Chondrocyte (in vitro differentiated cells): ENCODE results near the gene ST8SIA5. TPM values are rescaled to one million over a fixed set of nuclear protein-coding genes. Genes with fewer than 3 reads are reported as not detected.

Source experiments
- DNase-seq: peaks from one replicate; pipeline ENCODE4 v3.0.0; 2021; ENCODE audit warnings: mixed read lengths, low spot score
- H3K27ac Mint-ChIP-seq: one replicate; pipeline ENCODE4 v1.8.0; 2021; ENCODE audit warnings: mild to moderate bottlenecking, moderate library complexity, mixed read lengths; ENCODE audit not compliant: unreplicated experiment
- H3K27me3 Mint-ChIP-seq: 2 replicates; pipeline ENCODE4 v1.8.0; 2021; ENCODE audit warnings: low read depth, mixed read lengths
- H3K36me3 Mint-ChIP-seq: 2 replicates; pipeline ENCODE4 v1.8.0; 2021; ENCODE audit warnings: low read depth, mixed read lengths
- H3K4me1 Mint-ChIP-seq: 2 replicates; pipeline ENCODE4 v1.8.0; 2021; ENCODE audit warnings: low read depth, mild to moderate bottlenecking, mixed read lengths
- H3K4me3 Mint-ChIP-seq: one replicate; pipeline ENCODE4 v1.8.0; 2021; ENCODE audit warnings: mild to moderate bottlenecking, moderate library complexity, mixed read lengths; ENCODE audit not compliant: unreplicated experiment
- H3K9me3 Mint-ChIP-seq: 2 replicates; pipeline ENCODE4 v1.8.0; 2021; ENCODE audit warnings: low read depth, mixed read lengths
- total RNA-seq: library from RNA; stranded (reverse); gene quantifications from 3 replicates; pipeline ENCODE4 v1.2.1, GENCODE V29; 2021
- TF ChIP-seq, protein P1 (sequence below): fragments of 200-600 bp; sonication (generic); IDR thresholded peaks from 2 replicates; pipeline ENCODE4 v1.5.0; 2021; ENCODE audit warnings: antibody characterized with exemption, mild to moderate bottlenecking, moderate library complexity

ST8SIA5 gene
- total RNA-seq, 1 donor from 2014 or later: 0.25 TPM

DNA sequence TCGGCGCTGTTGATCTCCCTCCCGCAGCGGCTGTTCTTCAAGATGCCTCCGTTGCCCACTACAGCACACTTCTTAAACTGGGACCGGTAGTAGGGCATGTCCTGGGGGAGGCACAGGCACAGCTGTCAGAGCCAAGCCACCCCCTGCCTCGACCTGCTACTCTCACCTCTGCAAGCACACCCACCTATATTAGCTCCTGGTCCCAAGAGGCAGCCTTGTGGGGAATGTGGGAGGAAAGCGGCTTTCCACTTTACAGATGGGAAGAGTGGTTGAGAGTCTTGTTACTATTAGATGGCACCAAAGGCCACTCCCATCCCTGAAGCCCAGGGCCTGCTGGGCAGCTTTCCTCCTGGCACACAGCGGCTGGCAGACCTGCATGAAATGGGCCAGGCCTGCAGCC is 70.7 kb downstream of the ST8SIA5 start:
- no peak overlapping the region for H3K4me3 Mint-ChIP-seq
- DNase-seq: no peak
- H3K9me3 Mint-ChIP-seq: peaks cover 3% of the 10 kb centered on the region
- TF ChIP-seq, protein P1, sequence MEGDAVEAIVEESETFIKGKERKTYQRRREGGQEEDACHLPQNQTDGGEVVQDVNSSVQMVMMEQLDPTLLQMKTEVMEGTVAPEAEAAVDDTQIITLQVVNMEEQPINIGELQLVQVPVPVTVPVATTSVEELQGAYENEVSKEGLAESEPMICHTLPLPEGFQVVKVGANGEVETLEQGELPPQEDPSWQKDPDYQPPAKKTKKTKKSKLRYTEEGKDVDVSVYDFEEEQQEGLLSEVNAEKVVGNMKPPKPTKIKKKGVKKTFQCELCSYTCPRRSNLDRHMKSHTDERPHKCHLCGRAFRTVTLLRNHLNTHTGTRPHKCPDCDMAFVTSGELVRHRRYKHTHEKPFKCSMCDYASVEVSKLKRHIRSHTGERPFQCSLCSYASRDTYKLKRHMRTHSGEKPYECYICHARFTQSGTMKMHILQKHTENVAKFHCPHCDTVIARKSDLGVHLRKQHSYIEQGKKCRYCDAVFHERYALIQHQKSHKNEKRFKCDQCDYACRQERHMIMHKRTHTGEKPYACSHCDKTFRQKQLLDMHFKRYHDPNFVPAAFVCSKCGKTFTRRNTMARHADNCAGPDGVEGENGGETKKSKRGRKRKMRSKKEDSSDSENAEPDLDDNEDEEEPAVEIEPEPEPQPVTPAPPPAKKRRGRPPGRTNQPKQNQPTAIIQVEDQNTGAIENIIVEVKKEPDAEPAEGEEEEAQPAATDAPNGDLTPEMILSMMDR: no peak
- H3K4me1 Mint-ChIP-seq: no peaks in the 10 kb centered on the region
- H3K27ac Mint-ChIP-seq: no peak overlapping the region
- H3K27me3 Mint-ChIP-seq: no peaks in the 10 kb centered on the region
- no peaks in the 10 kb centered on the region for H3K36me3 Mint-ChIP-seq

DNA sequence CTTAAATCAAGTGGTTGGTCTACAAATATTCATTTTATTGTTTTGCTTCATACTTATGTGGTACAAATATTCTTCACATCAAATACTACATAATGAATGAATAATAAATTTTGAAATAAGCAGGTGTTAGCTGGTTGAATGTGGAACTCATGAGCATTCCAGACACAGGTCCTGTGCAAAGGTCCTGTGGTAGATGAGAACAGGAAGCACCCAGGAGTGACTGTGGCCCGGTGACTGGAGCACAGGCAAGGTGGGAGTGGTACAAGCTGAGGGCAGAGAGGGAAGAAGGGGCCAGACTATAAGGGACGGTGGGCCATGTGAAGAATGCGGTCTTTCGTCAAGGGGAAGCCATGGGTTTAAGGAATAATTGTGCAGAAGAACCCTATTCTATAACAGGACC is 73.6 kb downstream of the ST8SIA5 start:
- no peaks in the 10 kb centered on the region for H3K36me3 Mint-ChIP-seq
- H3K9me3 Mint-ChIP-seq: peaks cover 3% of the 10 kb centered on the region
- H3K4me1 Mint-ChIP-seq: no peaks in the 10 kb centered on the region
- TF ChIP-seq, protein P1: no peak
- H3K27ac Mint-ChIP-seq: no peak overlapping the region
- H3K4me3 Mint-ChIP-seq: no peak overlapping the region
- no peak for DNase-seq
- H3K27me3 Mint-ChIP-seq: peaks cover 4% of the 10 kb centered on the region

DNA sequence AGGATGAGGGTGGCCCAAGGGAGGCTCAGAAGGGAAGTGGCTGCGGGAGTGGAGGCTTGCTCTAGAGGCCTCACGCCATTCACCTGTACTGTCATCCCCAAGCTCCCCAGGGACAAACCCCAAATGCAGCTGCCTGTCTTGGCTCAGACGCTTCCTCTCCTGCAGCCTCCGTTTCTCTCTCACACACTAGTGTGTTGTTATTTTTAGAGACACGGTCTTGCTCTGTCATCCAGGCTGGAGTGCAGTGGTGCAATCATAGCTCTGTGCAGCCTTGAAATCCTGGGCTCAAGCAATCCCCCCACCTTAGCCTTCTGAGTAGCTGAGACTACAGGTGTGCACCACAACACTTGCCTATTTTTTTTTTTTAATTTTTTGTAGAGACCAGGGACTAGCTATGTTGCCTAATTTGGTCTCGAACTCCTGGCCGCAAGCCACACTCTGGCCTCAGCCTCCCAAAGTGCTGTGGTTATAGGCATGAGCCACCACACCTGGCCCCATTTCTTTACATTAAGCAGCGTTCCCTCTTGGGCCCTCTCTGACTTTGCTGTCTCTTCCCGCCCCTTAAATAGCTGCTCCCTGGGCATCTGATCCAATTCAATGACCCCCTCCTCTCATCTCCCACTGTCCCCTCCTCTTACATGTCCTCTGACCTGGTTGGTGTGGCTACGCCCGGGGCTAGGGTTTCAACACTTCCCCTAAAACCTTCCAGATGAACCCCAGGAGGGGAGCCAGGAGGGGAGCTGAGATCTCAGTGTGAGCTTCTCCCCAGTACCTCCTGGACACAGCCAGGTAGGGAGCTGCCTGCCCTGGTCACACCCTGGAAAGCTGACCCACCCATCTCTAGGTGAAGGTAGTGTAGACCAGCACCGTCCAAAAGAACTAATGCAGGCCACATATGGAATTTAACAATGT is 75.8 kb downstream of the ST8SIA5 start:
- Mint-ChIP-seq H3K27me3 (peaks cover 5% of the 10 kb centered on the region), H3K27ac (no peak overlapping the region), H3K36me3 (no peaks in the 10 kb centered on the region), H3K9me3 (peaks cover 3% of the 10 kb centered on the region), H3K4me3 (no peak overlapping the region), H3K4me1 (no peaks in the 10 kb centered on the region)
- TF ChIP-seq, protein P1: no peak
- DNase-seq: no peak

DNA sequence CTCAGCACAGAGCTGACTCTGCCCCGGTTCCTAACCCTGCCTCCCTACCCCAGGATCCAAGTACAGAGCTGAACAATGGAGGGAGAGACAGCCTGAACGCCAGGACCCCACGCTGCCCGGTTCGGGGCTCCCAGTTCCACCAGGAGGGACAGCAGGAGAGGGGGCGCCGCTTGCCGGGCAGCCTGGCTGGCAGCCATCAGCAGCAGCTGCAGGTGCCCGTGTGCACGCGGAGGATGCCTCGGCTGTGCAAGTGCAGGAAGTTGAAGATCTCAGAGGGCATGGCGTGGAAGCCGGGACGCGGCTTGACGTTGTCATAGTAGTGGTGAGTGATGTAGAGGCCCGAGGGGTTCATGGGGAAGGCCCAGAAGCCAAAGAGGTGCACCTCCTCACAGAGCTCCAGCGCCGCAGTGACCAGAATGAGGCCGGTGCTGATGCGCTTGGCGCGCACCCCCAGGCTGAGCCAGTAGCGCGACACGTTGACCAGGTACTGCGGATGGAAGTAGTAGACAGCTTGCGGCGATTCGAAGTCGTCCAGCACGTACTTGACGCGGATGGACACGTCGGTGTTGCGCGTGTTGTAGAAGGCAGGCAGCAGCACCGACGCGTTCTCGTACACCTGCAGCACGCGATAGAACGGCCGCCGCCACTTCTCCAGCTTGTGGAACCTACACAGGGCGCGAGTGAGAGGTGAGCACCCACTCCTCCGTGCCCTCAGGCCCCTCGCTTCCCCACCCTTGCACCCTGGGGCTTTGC is 76.8 kb downstream of the ST8SIA5 start:
- H3K4me1 Mint-ChIP-seq: no peaks in the 10 kb centered on the region
- no peak for DNase-seq
- H3K27ac Mint-ChIP-seq: no peak overlapping the region
- no peaks in the 10 kb centered on the region for H3K36me3 Mint-ChIP-seq
- TF ChIP-seq, protein P1: no peak
- H3K27me3 Mint-ChIP-seq: peaks cover 15% of the 10 kb centered on the region
- no peak overlapping the region for H3K4me3 Mint-ChIP-seq
- peaks cover 3% of the 10 kb centered on the region for H3K9me3 Mint-ChIP-seq

DNA sequence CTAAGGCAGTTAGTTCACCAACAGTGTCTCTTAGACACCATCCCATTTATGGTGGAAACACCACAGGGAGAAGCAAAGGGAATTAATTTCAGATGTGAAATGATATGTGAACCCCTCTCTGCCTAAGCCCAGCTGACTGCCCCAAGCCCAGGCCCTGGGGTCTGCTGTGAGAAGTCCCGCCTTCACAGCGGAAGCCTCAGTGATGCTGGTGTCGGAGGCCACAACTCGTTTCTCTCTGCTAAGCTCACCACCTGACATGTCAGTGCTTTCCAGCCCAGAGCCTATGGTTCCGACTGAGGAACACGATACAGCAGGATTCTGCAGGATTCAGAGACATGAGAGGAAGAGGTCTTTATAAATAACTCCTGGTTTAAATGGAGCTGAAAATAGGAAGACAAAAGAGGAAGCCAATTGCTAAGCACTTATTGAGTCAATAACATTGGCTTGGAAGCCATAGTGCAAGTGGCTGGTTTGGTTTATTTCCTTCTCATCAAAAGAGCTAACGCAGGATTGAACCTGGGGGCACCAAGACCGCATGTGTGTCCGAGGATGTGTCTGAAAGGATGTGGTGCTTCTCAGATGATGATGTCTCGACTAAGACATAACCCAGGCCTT is 78.0 kb downstream of the ST8SIA5 start:
- no peaks in the 10 kb centered on the region for H3K36me3 Mint-ChIP-seq
- no peak for DNase-seq
- no peak overlapping the region for H3K27ac Mint-ChIP-seq
- H3K27me3 Mint-ChIP-seq: peaks cover 26% of the 10 kb centered on the region
- H3K9me3 Mint-ChIP-seq: peaks cover 3% of the 10 kb centered on the region
- H3K4me3 Mint-ChIP-seq: no peak overlapping the region
- H3K4me1 Mint-ChIP-seq: no peaks in the 10 kb centered on the region
- TF ChIP-seq, protein P1: no peak
